NCI-H2081 (cell line): Measurements from ENCODE around the gene PIK3R5.
"Not testable (repeated sequence)": the region's sequence is repeated elsewhere in the genome, so short reads cannot be mapped to it uniquely, and the experiment has no call there.

Experiments used
- DNase-seq, 2 experiments: peaks; one replicate each; lab custom pipeline; 2025; lab: John Stamatoyannopoulos, UW

PIK3R5 gene

GRCh38 chr17:8986295-8986694, 20.8 kb upstream of the PIK3R5 start:
- DNase-seq, result no peak

DNA sequence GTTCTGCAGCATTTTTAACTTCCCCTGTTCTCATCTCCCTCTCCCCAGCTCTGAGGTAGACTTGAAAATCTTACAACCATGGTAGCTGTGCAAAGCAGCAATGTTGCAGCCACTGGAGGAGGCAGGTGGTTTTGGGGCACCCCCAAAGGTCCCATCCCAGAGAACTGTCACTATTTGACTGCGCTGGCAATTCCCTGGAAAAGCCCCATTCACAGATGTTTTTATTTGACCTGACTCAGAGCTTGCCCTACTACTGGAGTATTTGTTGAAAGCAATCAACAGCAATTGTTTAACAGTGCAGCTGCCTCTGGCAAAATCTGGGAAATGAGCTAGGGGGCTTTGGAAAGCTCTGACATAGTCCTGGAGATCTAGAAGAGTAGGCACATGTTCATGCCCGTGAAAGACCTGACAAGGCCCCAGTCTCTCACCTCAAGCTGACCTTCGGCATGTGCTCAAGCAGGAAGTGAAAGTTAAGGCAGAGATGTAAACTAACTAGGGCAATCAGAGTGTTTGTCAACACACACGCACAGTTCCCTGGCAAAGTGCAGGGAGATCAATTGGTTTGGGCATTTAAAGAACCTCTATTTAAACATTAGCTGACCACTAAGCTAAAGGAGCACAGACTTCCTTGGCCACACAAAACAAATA, 19.7 kb upstream of the PIK3R5 start:
- DNase-seq, result no peak

DNA sequence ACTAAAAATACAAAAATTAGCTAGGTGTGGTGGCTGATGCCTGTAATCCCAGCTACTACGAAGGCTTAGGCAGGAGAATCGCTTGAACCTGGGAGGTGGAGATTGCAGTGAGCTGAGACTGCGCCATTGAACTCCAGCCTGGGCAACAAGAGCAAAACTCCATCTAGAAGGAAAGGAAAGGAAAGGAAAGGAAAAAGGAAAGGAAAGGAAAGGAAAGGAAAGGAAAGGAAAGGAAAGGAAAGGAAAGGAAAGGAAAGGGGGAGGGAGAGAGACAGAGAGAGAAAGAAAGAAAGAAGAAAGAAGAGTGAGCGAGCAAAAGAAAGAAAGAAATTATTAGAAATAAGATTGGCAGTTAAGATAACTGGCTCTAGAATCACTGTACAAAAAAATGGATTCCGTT, 18.7 kb upstream of the PIK3R5 start:
- DNase-seq, result not testable (repeated sequence)

DNA sequence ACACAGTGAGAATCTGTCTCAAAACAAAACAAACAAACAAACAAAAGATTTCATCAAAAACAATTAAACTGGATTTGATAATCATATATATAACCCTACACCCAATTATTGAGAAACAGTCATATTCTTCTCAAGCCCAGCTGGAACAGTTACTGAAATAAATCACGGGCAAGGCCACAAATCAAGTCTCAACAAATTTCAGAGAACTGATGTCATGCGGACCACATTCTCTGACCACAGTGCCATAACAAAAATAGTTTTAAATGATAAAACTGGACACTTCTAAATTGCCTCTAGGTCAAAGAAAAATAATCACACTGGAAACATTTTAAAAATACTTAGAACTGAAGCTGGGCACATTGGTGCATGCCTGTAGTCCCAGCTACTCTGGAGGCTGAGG, 15.9 kb upstream of the PIK3R5 start:
- DNase-seq, result no peak

DNA sequence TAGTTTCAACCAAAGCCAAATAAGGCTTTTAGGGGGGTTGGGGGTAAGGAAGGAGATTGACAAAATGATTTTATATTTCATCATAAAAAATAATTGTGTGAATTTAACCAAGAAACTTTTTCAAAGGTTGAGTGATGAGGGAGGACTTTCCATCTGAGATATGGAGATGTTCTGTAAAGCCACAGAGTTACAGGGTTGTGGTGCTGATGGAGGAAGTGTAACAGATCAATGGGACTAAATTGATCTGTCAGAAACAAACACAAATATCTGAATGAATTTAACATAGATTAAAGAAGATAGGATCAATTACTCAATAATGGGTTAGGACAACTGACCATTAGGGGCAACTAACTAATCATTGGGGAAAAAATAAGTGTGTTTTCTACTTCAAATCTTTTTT, 14.2 kb upstream of the PIK3R5 start:
- DNase-seq, result no peak

- peak in 1 of 2 experiments; percentile 17 for DNase-seq
These were observed 11.1 kb upstream of the PIK3R5 start for GRCh38 chr17:8976638-8977037.

DNA sequence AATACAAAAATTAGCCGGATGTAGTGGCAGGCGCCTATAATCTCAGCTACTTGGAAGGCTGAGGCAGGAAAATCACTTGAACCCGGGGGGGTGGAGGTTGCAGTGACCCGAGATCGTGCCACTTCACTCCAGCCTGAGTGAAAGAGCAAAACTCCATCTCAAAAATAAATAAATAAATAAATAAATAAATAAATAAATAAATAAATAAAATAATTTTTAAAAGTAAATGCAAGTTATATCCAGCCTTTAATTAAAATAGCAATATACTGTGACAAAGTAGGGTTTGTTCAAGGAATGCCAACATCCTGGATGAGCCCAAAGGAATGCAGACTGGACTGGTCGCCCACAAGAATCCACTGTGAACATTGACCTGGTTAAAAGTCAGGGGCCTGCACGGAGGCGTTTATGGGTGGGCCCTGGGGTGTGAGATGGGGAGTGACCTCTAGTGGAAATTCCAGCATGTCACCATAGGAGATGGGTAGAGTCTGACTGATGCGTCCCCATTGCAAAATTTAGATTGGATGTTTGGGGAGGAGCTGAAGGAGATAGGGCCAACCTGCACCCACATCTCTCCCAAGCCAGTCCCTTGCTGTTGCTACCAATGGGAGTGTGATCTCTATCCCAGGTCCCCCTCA, 9.7 kb upstream of the PIK3R5 start:
- no peak for DNase-seq

DNA sequence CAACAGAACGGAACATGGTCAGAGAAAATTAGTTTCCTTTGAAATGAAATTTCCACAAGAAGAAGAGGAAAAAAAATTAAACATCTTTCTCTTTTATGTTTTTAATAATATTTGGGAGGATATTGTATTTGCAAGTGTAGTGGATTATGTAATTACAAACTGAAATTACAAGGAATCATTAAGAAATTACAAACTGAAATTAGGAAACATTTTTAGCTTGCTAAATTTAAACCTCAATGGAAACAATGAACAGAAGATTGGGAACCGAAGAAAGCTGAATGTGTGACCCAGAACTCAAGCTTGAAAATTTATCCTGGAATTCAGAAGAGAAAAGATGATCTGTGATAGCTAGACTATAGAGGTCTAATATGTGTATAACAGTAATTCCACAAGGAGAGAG, 4.4 kb upstream of the PIK3R5 start:
- DNase-seq, result no peak

GRCh38 chr17:8968503-8968902, 3.0 kb upstream of the PIK3R5 start:
- no peak for DNase-seq

GRCh38 chr17:8967861-8968260, 2.4 kb upstream of the PIK3R5 start:
- no peak for DNase-seq

DNA sequence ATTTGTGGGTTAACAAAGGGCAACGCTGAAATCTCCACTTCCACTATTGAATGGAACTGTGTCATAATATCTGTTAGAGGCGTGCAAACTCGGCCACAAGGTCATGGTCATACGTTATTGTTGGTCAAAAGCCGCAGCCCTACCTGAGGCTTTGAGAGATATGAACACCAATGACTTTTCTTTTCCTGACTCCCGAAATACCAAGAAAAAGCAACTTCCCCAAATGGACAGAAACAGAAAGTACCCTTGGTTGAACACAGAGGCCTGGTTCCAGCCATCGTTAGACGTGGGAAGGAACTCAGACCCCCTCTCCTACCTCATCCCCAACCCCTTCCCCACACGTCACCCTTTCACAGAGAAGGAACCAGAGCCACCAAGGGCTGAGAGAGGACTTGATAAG, 1.4 kb upstream of the PIK3R5 start:
- no peak for DNase-seq

DNA sequence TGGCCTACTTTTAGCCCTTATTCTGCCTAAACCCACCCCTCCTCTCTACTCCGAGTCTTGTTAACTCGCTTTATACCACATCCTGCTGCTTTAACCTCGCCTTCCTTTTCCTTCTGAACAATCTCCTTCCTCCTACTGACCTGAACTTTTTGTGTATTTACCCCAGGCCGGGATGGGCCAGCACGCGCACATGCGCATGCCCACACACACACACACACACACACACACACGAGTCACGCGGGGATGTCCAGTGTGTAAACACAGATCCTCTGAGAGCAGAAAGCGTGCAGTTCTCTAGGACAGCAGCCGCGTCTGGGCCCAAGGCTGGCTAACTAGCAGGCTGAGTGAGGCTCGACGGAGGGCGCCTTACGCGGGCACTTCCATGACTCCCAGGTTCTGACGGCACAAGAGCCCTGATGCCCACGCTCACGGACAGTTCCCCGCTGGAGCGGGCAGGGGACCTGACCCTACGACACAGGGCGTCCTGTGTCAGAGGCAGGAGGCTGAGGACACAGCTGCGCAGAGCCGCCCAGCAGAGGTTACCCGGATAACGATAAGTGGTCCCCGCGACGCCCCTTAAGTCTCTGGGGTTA, 610 bp downstream of the PIK3R5 start:
- DNase-seq, result no peak

- no peak for DNase-seq
These were observed 1.8 kb downstream of the PIK3R5 start for GRCh38 chr17:8963647-8964258.

- DNase-seq, result no peak
These were observed 2.5 kb downstream of the PIK3R5 start for GRCh38 chr17:8963014-8963413.

DNA sequence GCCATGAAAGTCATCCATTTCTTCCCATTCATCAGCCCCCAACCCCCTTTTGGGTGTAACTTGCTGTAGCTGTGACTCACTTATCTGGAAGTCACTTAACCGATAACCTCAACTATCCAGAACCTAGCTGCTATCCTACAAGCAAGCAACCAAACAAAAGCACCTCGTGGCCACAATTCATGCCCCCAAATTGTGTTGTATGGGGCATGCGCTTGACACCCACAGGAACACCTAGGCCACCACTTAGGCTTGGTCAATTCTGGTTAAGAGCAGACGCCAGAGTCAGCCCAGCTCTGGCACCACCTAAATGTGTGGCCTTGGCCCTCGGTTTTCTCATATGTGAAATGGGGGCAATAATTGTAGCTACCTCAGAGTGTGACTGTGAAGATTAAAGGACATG, 3.7 kb downstream of the PIK3R5 start:
- DNase-seq, result no peak

GRCh38 chr17:8960325-8961140, 5.0 kb downstream of the PIK3R5 start:
- DNase-seq, result no peak

DNA sequence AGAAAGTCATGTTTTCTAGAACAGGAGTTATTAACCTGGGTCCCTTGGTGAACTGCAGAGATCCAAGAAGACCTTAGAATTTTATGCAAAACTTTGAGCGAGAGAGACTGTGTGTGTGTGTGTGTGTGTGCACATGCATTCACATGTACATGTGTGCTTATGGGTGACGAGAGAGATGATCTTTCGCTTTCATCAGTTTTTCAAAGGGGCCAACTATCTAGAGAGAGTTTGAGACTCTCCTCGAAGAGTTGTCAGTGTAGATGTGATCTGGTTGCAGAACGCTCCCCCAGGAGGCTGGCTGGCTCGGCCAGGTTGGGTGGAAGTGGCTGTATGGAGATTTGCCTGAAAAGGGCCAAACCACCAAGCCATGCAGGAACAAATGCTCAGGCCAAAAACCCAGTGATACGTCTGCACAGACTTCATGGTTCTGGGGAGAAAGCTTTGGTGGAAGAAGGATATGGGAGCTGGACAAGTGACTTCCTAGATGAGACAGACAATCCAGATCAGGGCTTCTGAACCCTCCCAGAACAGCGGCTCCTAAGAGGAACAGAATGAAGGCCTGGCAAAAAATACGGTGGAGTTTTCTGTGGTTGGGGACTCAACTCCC, 6.1 kb downstream of the PIK3R5 start:
- DNase-seq, result no peak

DNA sequence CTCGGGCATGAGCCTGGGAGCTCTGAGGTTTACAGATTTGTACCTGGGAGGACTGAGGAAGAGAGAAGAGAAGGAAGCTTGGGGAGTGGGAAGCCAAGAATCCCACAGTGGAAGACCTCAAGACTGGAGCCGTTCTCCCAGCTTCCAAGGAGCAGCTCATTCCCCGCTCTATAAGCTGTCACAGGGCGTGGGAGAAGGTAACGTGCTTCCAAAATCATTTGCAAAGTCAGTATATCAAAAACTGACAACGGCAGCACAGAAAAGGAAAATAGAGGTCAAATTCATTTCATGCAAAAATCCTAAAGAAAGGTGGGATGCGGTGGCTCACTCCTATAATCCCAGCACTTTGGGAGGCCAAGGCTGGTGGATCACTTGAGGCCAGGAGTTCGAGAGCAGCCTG, 7.8 kb downstream of the PIK3R5 start:
- DNase-seq, result no peak

DNA sequence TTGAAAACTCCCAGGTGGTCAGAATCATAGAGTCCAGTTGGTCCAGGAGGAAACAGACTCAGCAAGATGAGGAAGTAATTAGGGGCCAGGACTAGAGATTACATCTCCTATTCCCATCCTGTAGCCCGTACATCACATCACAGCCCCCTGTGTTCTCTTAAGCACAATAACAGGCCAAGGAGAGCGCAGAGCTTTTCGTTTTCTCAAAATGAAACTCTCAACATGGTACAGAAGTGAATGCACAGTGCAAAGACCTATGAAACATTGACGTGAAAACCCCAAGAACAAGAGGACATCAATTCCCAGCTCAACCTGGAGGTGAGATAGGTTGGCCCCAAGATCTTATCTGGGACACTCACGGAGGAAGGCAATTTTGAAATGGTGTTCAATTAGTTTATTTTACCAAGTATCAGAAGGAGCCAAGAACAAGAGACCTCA, 9.0 kb downstream of the PIK3R5 start:
- DNase-seq, result no peak

DNA sequence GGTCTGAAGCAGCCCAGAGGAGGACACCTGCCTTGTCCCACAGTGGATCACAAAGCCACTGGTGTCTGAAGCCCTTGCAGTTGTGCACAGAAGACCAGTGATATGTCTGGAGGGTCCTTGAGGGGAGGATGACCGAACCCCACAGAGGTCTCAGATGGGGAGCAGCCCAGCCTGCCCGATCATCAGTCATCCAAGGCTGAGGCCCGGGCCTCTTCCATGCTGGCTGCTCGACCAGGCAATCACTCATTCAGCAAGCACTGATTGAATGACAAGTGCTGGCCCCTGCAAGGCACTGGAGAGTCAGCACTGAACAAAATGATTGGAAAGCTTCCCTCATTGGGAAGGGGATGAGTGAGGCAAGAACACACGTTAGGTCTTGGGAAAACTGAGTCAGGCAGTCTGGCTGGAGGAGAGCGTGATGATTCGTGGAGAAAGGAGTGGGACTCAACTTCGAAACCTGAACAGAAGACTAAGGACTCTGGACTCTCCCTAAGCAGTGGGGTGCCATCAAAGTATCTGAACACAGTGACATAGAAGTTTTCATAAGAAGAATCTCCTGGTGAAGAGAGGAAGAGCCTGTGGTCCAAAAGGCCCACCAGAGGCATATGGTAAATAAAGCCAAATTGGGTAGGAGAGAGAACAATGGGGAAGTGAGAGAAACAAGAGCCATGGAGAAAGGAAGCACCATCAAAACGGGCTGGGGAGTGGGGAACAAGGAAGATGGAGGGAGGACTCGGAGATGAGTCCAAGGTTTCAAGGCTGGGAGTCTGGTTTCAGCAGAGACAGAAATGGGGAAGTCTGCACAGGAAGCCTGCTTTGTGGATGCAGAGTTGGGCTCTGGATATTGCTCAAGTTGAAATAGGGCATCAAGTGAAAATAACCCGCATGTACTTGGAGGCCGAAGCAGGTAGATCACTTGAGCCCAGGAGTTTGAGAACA, 10.2 kb downstream of the PIK3R5 start:
- no peak for DNase-seq

DNA sequence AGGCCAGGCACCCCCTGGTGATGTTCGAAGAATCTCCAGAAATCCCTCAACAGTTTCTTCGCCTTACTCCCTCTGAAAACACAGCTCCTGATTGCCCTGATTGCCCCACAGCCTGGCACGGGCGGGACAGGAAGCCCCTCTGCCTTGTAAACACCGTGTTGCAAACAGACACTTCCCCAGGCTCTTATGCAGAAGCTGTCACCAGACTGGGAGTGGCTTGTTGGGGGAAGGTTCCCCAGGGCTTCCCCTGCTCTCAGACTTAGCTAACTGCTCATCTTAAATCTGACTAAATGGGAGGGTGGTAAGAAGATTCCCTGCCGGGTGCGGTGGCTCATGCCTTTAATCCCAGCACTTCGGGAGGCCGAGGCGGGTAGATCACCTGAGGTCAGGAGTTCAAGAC, 11.2 kb downstream of the PIK3R5 start:
- DNase-seq, result no peak
